Central memory CD8-positive, alpha-beta T cell (primary cell): Measurements from ENCODE around the gene MISP3.
"Not testable (repeated sequence)": the region's sequence is repeated elsewhere in the genome, so short reads cannot be mapped to it uniquely, and the experiment has no call there.

Experiments used
- ATAC-seq: fragments of 150-1000 bp; cut with Tn5 transposase; replicated peaks from 2 replicates; pipeline ENCODE4 v1.10.0; 2022; ENCODE audit warnings: mild to moderate bottlenecking, moderate FRiP score, moderate number of reproducible peaks; ENCODE audit not compliant: poor library complexity, severe bottlenecking; ENCODE audit errors: extremely low read depth
- DNase-seq, 2 donors: peaks; one replicate each; pipeline ENCODE4 v3.0.0; 2021; ENCODE audit warnings: low spot score in 2 of 2
- H3K27ac Mint-ChIP-seq: one replicate; pipeline ENCODE4 v1.8.0; 2022; ENCODE audit warnings: low read depth, mild to moderate bottlenecking, moderate library complexity, mixed read lengths
- H3K27me3 Mint-ChIP-seq: one replicate; pipeline ENCODE4 v1.8.0; 2022; ENCODE audit warnings: mixed read lengths
- H3K36me3 Mint-ChIP-seq: one replicate; pipeline ENCODE4 v1.8.0; 2022; ENCODE audit warnings: mild to moderate bottlenecking, moderate library complexity, mixed read lengths; ENCODE audit not compliant: insufficient read depth
- H3K4me1 Mint-ChIP-seq: one replicate; pipeline ENCODE4 v1.8.0; 2022; ENCODE audit warnings: mixed read lengths
- H3K4me3 Mint-ChIP-seq: one replicate; pipeline ENCODE4 v1.8.0; 2022; ENCODE audit warnings: mild to moderate bottlenecking, moderate library complexity, mixed read lengths
- H3K9me3 Mint-ChIP-seq: one replicate; pipeline ENCODE4 v1.8.0; 2022; ENCODE audit warnings: mixed read lengths

The MISP3 gene

GRCh38 chr19:14072535-14073260 lies at the start of gene MISP3:
Gene MISP3, plus strand, starts transcription at chr19:14072786. Its CDS starts 524 bp downstream, at chr19:14073310.
- H3K36me3 Mint-ChIP-seq, result peaks cover 14% of the 10 kb centered on the region
- peaks cover 15% of the 10 kb centered on the region for H3K4me1 Mint-ChIP-seq
- H3K27ac Mint-ChIP-seq, result peak within 1 kb of the TSS; percentile 97
- peak; percentile 10 for ATAC-seq
- no peak for DNase-seq
- peak within 1 kb of the TSS; percentile 98 for H3K4me3 Mint-ChIP-seq
- no peaks in the 10 kb centered on the region for H3K9me3 Mint-ChIP-seq
- H3K27me3 Mint-ChIP-seq, result no peaks in the 10 kb centered on the region

GRCh38 chr19:14023404-14024235 lies 49.0 kb upstream of the MISP3 start:
- no peak overlapping the region for H3K4me3 Mint-ChIP-seq
- no peak for DNase-seq
- no peak for ATAC-seq
- peaks cover 8% of the 10 kb centered on the region for H3K4me1 Mint-ChIP-seq
- no peaks in the 10 kb centered on the region for H3K27me3 Mint-ChIP-seq
- no peaks in the 10 kb centered on the region for H3K9me3 Mint-ChIP-seq
- H3K36me3 Mint-ChIP-seq, result no peaks in the 10 kb centered on the region
- no peak overlapping the region for H3K27ac Mint-ChIP-seq

GRCh38 chr19:14026652-14027192 lies 45.9 kb upstream of the MISP3 start:
- not testable (repeated sequence) for H3K4me3 Mint-ChIP-seq, H3K9me3 Mint-ChIP-seq, H3K27ac Mint-ChIP-seq, H3K27me3 Mint-ChIP-seq, ATAC-seq, DNase-seq
- peaks cover 10% of the 10 kb centered on the region for H3K36me3 Mint-ChIP-seq
- peaks cover 27% of the 10 kb centered on the region for H3K4me1 Mint-ChIP-seq

GRCh38 chr19:14027856-14028450 lies 44.6 kb upstream of the MISP3 start, which contains the start of gene RLN3:
Gene RLN3, plus strand, starts transcription at chr19:14028148. Its CDS starts 57 bp downstream, at chr19:14028205.
- no peak within 1 kb of the TSS for H3K4me3 Mint-ChIP-seq
- no peaks in the 10 kb centered on the region for H3K27me3 Mint-ChIP-seq
- H3K9me3 Mint-ChIP-seq, result no peaks in the 10 kb centered on the region
- H3K27ac Mint-ChIP-seq, result peak within 1 kb of the TSS; percentile 19
- peaks cover 39% of the 10 kb centered on the region for H3K4me1 Mint-ChIP-seq
- H3K36me3 Mint-ChIP-seq, result peaks cover 16% of the 10 kb centered on the region
- ATAC-seq (no peak), DNase-seq (no peak)

- DNase-seq (no peak), ATAC-seq (no peak)
- no peaks in the 10 kb centered on the region for H3K9me3 Mint-ChIP-seq
- H3K4me1 Mint-ChIP-seq, result peaks cover 42% of the 10 kb centered on the region
- no peaks in the 10 kb centered on the region for H3K27me3 Mint-ChIP-seq
- peak overlapping the region; percentile 19 for H3K27ac Mint-ChIP-seq
- peaks cover 18% of the 10 kb centered on the region for H3K36me3 Mint-ChIP-seq
- H3K4me3 Mint-ChIP-seq, result no peak overlapping the region
These were observed 43.7 kb upstream of the MISP3 start for GRCh38 chr19:14028901-14029300.

GRCh38 chr19:14030997-14031718 lies 41.4 kb upstream of the MISP3 start:
- ATAC-seq, result no peak
- peak overlapping the region; percentile 94 for H3K27ac Mint-ChIP-seq
- no peaks in the 10 kb centered on the region for H3K27me3 Mint-ChIP-seq
- H3K4me1 Mint-ChIP-seq, result peaks cover 51% of the 10 kb centered on the region
- peaks cover 29% of the 10 kb centered on the region for H3K36me3 Mint-ChIP-seq
- no peaks in the 10 kb centered on the region for H3K9me3 Mint-ChIP-seq
- H3K4me3 Mint-ChIP-seq, result peak overlapping the region; percentile 96
- no peak for DNase-seq

- H3K36me3 Mint-ChIP-seq, result peaks cover 37% of the 10 kb centered on the region
- peak within 1 kb of the TSS; percentile 94 for H3K27ac Mint-ChIP-seq
- H3K27me3 Mint-ChIP-seq, result no peaks in the 10 kb centered on the region
- peak; percentile 86 for ATAC-seq
- H3K9me3 Mint-ChIP-seq, result no peaks in the 10 kb centered on the region
- H3K4me1 Mint-ChIP-seq, result peaks cover 53% of the 10 kb centered on the region
- peak within 1 kb of the TSS; percentile 96 for H3K4me3 Mint-ChIP-seq
- peak; percentile 72 to 84 for DNase-seq
These were observed 40.7 kb upstream of the MISP3 start, which contains the start of gene IL27RA for GRCh38 chr19:14031719-14032480. Gene IL27RA, plus strand, starts transcription at chr19:14031762. Its CDS starts 111 bp downstream, at chr19:14031873.

- H3K27ac Mint-ChIP-seq, result peak overlapping the region; percentile 55
These were observed 38.6 kb upstream of the MISP3 start for GRCh38 chr19:14033946-14034345.

GRCh38 chr19:14035159-14035558 lies 37.4 kb upstream of the MISP3 start:
- not testable (repeated sequence) for H3K27ac Mint-ChIP-seq

More at GRCh38 chr19:14033946-14034345, 38.6 kb upstream of the MISP3 start:
- no peaks in the 10 kb centered on the region for H3K9me3 Mint-ChIP-seq
- peak overlapping the region; percentile 19 for H3K4me3 Mint-ChIP-seq
- ATAC-seq (no peak), DNase-seq (no peak)
- H3K27me3 Mint-ChIP-seq, result no peaks in the 10 kb centered on the region
- peaks cover 52% of the 10 kb centered on the region for H3K4me1 Mint-ChIP-seq
- H3K36me3 Mint-ChIP-seq, result peaks cover 55% of the 10 kb centered on the region

GRCh38 chr19:14035706-14036105 lies 36.9 kb upstream of the MISP3 start:
- DNase-seq (no peak), ATAC-seq (no peak)
- Mint-ChIP-seq H3K9me3 (no peaks in the 10 kb centered on the region), H3K4me1 (peaks cover 44% of the 10 kb centered on the region), H3K36me3 (peaks cover 72% of the 10 kb centered on the region), H3K4me3 (no peak overlapping the region), H3K27ac (peak overlapping the region; percentile 44), H3K27me3 (no peaks in the 10 kb centered on the region)

More at GRCh38 chr19:14035159-14035558, 37.4 kb upstream of the MISP3 start:
- not testable (repeated sequence) for ATAC-seq, H3K27me3 Mint-ChIP-seq, H3K4me3 Mint-ChIP-seq, DNase-seq, H3K9me3 Mint-ChIP-seq
- Mint-ChIP-seq H3K36me3 (peaks cover 68% of the 10 kb centered on the region), H3K4me1 (peaks cover 49% of the 10 kb centered on the region)

GRCh38 chr19:14039181-14039580 lies 33.4 kb upstream of the MISP3 start:
- ATAC-seq, result no peak
- H3K36me3 Mint-ChIP-seq, result peaks cover 81% of the 10 kb centered on the region
- no peak overlapping the region for H3K27ac Mint-ChIP-seq
- no peaks in the 10 kb centered on the region for H3K27me3 Mint-ChIP-seq
- no peak overlapping the region for H3K4me3 Mint-ChIP-seq
- H3K4me1 Mint-ChIP-seq, result peaks cover 28% of the 10 kb centered on the region
- no peak for DNase-seq
- H3K9me3 Mint-ChIP-seq, result no peaks in the 10 kb centered on the region
